HepG2 (cell line): ENCODE data around the gene TRPV4. TPM values are rescaled to one million over a fixed set of nuclear protein-coding genes. Genes with fewer than 3 reads are reported as not detected.

ENCODE experiments used
- ATF1 ChIP-seq: IDR thresholded peaks from 2 replicates; pipeline ENCODE4 v1.6.1; 2016; ENCODE audit warnings: mild to moderate bottlenecking, control low read depth
- CERS6 ChIP-seq: sonication (generic); formaldehyde crosslinking; IDR thresholded peaks from 2 replicates; pipeline ENCODE4 v1.5.0; 2020; ENCODE audit warnings: missing genetic modification reagents
- FOSL1 ChIP-seq: sonication (generic); formaldehyde crosslinking; IDR thresholded peaks from 2 replicates; pipeline ENCODE4 v1.9.0; 2021; ENCODE audit warnings: missing genetic modification reagents, borderline replicate concordance
- HHEX ChIP-seq: IDR thresholded peaks from 2 replicates; pipeline ENCODE4 v1.6.1; 2016; ENCODE audit warnings: control low read depth
- HNRNPL ChIP-seq: fragments of 200-400 bp; formaldehyde crosslinking; IDR thresholded peaks from 2 replicates; pipeline ENCODE4 v1.6.1; 2017; ENCODE audit warnings: mild to moderate bottlenecking, low read depth, low read length
- KAT7 ChIP-seq: IDR thresholded peaks from 2 replicates; pipeline ENCODE4 v1.6.1; 2018; ENCODE audit warnings: borderline replicate concordance, missing compliant biosample characterization
- MAZ ChIP-seq, 2 experiments: sonication (generic) in 1 of 2; formaldehyde crosslinking in 1 of 2; IDR thresholded peaks; 2 replicates each; pipeline versions ENCODE4 v1.5.0 to v1.6.1; 2012 to 2020; ENCODE audit warnings: low read depth in 2 of 2, mild to moderate bottlenecking in 2 of 2, borderline replicate concordance in 1 of 2, improper control_type of control experiment in 1 of 2, low read length in 1 of 2, missing genetic modification reagents in 1 of 2, moderate library complexity in 1 of 2
- NAIF1 ChIP-seq: sonication (generic); formaldehyde crosslinking; IDR thresholded peaks from 2 replicates; pipeline ENCODE4 v1.5.0; 2020; ENCODE audit warnings: mild to moderate bottlenecking, missing genetic modification reagents, borderline replicate concordance
- NR2F6 ChIP-seq, 2 experiments: IDR thresholded peaks; 2 replicates each; pipeline ENCODE4 v1.6.1; 2016; ENCODE audit warnings: antibody characterized with exemption in 1 of 2, mild to moderate bottlenecking in 1 of 2
- PAF1 ChIP-seq: IDR thresholded peaks from 2 replicates; pipeline ENCODE4 v1.6.1; 2016; ENCODE audit warnings: missing genetic modification reagents, missing compliant biosample characterization
- RORA ChIP-seq: sonication (generic); formaldehyde crosslinking; IDR thresholded peaks from 2 replicates; pipeline ENCODE4 v1.5.0; 2020; ENCODE audit warnings: mild to moderate bottlenecking, missing genetic modification reagents, moderate library complexity
- TBX3 ChIP-seq: fragments of 450-650 bp; IDR thresholded peaks from 2 replicates; pipeline ENCODE4 v1.6.1; 2017; ENCODE audit warnings: antibody characterized with exemption, mild to moderate bottlenecking, inconsistent platforms, borderline replicate concordance
- ZBTB21 ChIP-seq: sonication (generic); formaldehyde crosslinking; IDR thresholded peaks from 2 replicates; pipeline ENCODE4 v1.4.0; 2020; ENCODE audit warnings: missing genetic modification reagents
- ZNF260 ChIP-seq: sonication (generic); formaldehyde crosslinking; IDR thresholded peaks from 2 replicates; pipeline ENCODE4 v1.4.0; 2020; ENCODE audit warnings: missing genetic modification reagents, low read depth, mild to moderate bottlenecking, borderline replicate concordance
- ZNF326 ChIP-seq: sonication (generic); formaldehyde crosslinking; IDR thresholded peaks from 2 replicates; pipeline ENCODE4 v1.4.0; 2020; ENCODE audit warnings: missing genetic modification reagents, borderline replicate concordance
- ZNF513 ChIP-seq: sonication (generic); formaldehyde crosslinking; conservative IDR thresholded peaks from 2 replicates; pipeline ENCODE4 v1.5.0; 2020; ENCODE audit warnings: missing genetic modification reagents
- ZNF879 ChIP-seq: sonication (generic); formaldehyde crosslinking; IDR thresholded peaks from 2 replicates; pipeline ENCODE4 v1.8.1; 2023; ENCODE audit warnings: missing genetic modification reagents
- polyA plus RNA-seq, 8 experiments: library from polyadenylated mRNA; depleted of rRNA in 3 of 8; stranded (reverse) in 7 of 8; unstranded in 1 of 8; fragments of >200 nt; fragmentation: Illumina TruSeq in 4 of 8; extraction: Trizol in 4 of 8; gene quantifications; 2 replicates each; pipeline versions ENCODE4 v1.2.1 to v1.2.3, GENCODE V29; 2011 to 2016; ENCODE audit warnings: low read depth in 4 of 8, missing spikeins in 1 of 8, mixed read lengths in 1 of 8; ENCODE audit not compliant: insufficient read depth in 1 of 8
- total RNA-seq, 5 experiments: library from RNA; depleted of rRNA; stranded (reverse); fragments of >200 nt; fragmentation: Illumina TruSeq; extraction: Trizol; gene quantifications; 2 replicates each; pipeline ENCODE4 v1.2.3, GENCODE V29; 2016; ENCODE audit warnings: low read depth in 1 of 5
- TF ChIP-seq, protein P1 (sequence below): sonication (generic); formaldehyde crosslinking; IDR thresholded peaks from 2 replicates; pipeline ENCODE4 v1.4.0; 2020; ENCODE audit warnings: missing genetic modification reagents
- TF ChIP-seq, protein P2 (sequence below): sonication (generic); formaldehyde crosslinking; IDR thresholded peaks from 2 replicates; pipeline ENCODE4 v1.9.0; 2021; ENCODE audit warnings: mild to moderate bottlenecking, missing genetic modification reagents

The TRPV4 gene
- total and polyA plus RNA-seq, 2 of the 13 experiments (the other 11 are each of a cell fraction or from before 2014, with no cell fraction given): 0.66 to 4.7 TPM

DNA sequence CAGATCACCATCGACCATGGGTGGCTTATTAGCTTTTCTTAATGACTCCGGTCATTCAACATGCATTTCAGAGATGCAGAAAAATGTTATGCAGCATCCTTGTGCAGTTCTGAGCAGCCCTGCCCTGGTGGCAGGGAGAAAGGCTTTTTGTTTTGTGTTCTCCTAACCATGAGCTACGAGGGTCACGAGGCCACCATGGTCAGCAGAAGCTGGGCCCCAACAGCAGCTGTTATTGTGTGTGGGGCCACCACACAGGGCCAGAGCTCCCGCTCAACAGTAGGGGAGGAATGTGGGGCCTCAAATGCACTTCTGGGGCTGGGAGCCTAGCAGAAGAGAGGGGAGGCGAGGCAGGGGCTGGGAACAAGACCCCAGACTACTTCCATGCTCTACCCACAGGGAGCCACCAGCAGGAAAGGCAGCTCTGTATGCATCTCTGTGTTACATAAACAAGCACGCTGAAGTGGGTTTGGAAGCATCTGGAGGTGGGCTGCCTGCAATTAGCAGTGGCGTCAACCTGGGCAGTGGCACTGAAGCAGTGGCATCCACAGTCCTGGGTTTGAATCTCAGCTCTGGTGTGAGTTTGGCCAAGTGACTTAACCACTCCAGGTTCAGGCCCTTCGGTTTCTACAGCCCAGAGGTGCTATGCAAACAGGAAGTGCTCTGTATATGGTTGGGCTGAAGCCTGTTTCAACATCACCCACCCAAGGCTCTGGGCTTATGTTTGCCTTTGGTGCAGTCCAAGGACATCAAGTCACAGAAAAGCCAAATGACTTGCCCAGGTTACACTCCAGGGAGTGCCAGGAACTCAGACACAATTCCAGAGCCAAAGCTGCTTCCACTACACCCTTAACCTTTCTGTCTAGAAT is 30.9 kb upstream of the TRPV4 start (continued):
- TF ChIP-seq ATF1 (CRISPR knock-in tag) (no peak), HNRNPL (0 out of 2 replicates have a peak, but pooled peaks have one; percentile 59), ZBTB21 (CRISPR knock-in tag) (no peak), NAIF1 (no peak), RORA (no peak), ZNF513 (CRISPR knock-in tag) (no peak), ZNF326 (CRISPR knock-in tag) (no peak), TBX3 (peak; percentile 65; the same call in 1 of the 2 replicates), ZNF879 (CRISPR knock-in tag) (no peak), PAF1 (no peak), CERS6 (no peak), NR2F6 (IDR thresholded peaks at IDR 0.05) (peak; percentile 73), NR2F6 (CRISPR knock-in tag; IDR thresholded peaks at IDR 0.05) (peak; percentile 91), KAT7 (CRISPR knock-in tag) (peak; percentile 63; the same call in 1 of the 2 replicates), ZNF260 (CRISPR knock-in tag) (no peak), FOSL1 (CRISPR knock-in tag) (no peak), MAZ (IDR thresholded peaks at IDR 0.05; ENCODE audit: borderline replicate concordance, low read depth, low read length) (no peak), MAZ (CRISPR knock-in tag; IDR thresholded peaks at IDR 0.05; ENCODE audit: low read depth) (no peak), HHEX (CRISPR knock-in tag) (no peak)
- TF ChIP-seq, protein P1, sequence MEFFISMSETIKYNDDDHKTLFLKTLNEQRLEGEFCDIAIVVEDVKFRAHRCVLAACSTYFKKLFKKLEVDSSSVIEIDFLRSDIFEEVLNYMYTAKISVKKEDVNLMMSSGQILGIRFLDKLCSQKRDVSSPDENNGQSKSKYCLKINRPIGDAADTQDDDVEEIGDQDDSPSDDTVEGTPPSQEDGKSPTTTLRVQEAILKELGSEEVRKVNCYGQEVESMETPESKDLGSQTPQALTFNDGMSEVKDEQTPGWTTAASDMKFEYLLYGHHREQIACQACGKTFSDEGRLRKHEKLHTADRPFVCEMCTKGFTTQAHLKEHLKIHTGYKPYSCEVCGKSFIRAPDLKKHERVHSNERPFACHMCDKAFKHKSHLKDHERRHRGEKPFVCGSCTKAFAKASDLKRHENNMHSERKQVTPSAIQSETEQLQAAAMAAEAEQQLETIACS (CRISPR knock-in tag): no peak
- TF ChIP-seq, protein P2, sequence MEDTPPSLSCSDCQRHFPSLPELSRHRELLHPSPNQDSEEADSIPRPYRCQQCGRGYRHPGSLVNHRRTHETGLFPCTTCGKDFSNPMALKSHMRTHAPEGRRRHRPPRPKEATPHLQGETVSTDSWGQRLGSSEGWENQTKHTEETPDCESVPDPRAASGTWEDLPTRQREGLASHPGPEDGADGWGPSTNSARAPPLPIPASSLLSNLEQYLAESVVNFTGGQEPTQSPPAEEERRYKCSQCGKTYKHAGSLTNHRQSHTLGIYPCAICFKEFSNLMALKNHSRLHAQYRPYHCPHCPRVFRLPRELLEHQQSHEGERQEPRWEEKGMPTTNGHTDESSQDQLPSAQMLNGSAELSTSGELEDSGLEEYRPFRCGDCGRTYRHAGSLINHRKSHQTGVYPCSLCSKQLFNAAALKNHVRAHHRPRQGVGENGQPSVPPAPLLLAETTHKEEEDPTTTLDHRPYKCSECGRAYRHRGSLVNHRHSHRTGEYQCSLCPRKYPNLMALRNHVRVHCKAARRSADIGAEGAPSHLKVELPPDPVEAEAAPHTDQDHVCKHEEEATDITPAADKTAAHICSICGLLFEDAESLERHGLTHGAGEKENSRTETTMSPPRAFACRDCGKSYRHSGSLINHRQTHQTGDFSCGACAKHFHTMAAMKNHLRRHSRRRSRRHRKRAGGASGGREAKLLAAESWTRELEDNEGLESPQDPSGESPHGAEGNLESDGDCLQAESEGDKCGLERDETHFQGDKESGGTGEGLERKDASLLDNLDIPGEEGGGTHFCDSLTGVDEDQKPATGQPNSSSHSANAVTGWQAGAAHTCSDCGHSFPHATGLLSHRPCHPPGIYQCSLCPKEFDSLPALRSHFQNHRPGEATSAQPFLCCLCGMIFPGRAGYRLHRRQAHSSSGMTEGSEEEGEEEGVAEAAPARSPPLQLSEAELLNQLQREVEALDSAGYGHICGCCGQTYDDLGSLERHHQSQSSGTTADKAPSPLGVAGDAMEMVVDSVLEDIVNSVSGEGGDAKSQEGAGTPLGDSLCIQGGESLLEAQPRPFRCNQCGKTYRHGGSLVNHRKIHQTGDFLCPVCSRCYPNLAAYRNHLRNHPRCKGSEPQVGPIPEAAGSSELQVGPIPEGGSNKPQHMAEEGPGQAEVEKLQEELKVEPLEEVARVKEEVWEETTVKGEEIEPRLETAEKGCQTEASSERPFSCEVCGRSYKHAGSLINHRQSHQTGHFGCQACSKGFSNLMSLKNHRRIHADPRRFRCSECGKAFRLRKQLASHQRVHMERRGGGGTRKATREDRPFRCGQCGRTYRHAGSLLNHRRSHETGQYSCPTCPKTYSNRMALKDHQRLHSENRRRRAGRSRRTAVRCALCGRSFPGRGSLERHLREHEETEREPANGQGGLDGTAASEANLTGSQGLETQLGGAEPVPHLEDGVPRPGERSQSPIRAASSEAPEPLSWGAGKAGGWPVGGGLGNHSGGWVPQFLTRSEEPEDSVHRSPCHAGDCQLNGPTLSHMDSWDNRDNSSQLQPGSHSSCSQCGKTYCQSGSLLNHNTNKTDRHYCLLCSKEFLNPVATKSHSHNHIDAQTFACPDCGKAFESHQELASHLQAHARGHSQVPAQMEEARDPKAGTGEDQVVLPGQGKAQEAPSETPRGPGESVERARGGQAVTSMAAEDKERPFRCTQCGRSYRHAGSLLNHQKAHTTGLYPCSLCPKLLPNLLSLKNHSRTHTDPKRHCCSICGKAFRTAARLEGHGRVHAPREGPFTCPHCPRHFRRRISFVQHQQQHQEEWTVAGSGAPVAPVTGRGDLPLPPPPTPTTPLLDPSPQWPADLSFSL (CRISPR knock-in tag): no peak
